HG03558 (cell line): ENCODE results near the gene TLE5.

ENCODE experiments used
- ATAC-seq: cut with Tn5 transposase; IDR thresholded peaks from one replicate; pipeline ENCODE4 v1.9.1; 2021; ENCODE audit warnings: moderate number of reproducible peaks; ENCODE audit not compliant: unreplicated experiment; ENCODE audit errors: extremely low read depth

Gene TLE5

GRCh38 chr19:3062165-3063105, at the start of gene TLE5:
Gene TLE5 (minus strand): TSS chr19:3062495. CDS start chr19:3062200, 295 bp downstream.
- ATAC-seq: no peak

- ATAC-seq: no peak
Observed at GRCh38 chr19:3111586-3112247, 49.4 kb upstream of the TLE5 start.

- ATAC-seq: no peak
Observed at GRCh38 chr19:3110126-3110825, 48.0 kb upstream of the TLE5 start.

GRCh38 chr19:3109491-3109890, 47.2 kb upstream of the TLE5 start:
- ATAC-seq: no peak

- ATAC-seq: no peak
Observed at GRCh38 chr19:3108775-3109174, 46.5 kb upstream of the TLE5 start.

- ATAC-seq: no peak
Observed at GRCh38 chr19:3107658-3108057, 45.4 kb upstream of the TLE5 start.

GRCh38 chr19:3106509-3107141, 44.3 kb upstream of the TLE5 start:
- ATAC-seq: no peak

- ATAC-seq: no peak
Observed at GRCh38 chr19:3105641-3106508, 43.6 kb upstream of the TLE5 start.

GRCh38 chr19:3104708-3104983, 42.4 kb upstream of the TLE5 start:
- no peak for ATAC-seq

GRCh38 chr19:3102239-3103140, 40.2 kb upstream of the TLE5 start:
- ATAC-seq: no peak

GRCh38 chr19:3100747-3101730, 38.7 kb upstream of the TLE5 start:
- ATAC-seq: no peak

GRCh38 chr19:3100331-3100730, 38.0 kb upstream of the TLE5 start:
- ATAC-seq: no peak

GRCh38 chr19:3099347-3100145, 37.3 kb upstream of the TLE5 start:
- ATAC-seq: no peak

- ATAC-seq: no peak
Observed at GRCh38 chr19:3098515-3099346, 36.4 kb upstream of the TLE5 start.

- no peak for ATAC-seq
Observed at GRCh38 chr19:3098141-3098514, 35.8 kb upstream of the TLE5 start.

- ATAC-seq: no peak
Observed at GRCh38 chr19:3097442-3097871, 35.2 kb upstream of the TLE5 start.
